ENCODE data around the gene TRAF4.
"Not testable (repeated sequence)": the region's sequence is repeated elsewhere in the genome, so short reads cannot be mapped to it uniquely, and the experiment has no call there.

Gene TRAF4

GRCh38 chr17:28749516-28750177 lies 5.8 kb downstream of the TRAF4 start:
- DNase-seq: no peak

GRCh38 chr17:28750178-28751047 lies 6.6 kb downstream of the TRAF4 start:
- DNase-seq: peak; percentile 91 to 98

GRCh38 chr17:28751600-28752366 lies 8.0 kb downstream of the TRAF4 start:
- no peak for DNase-seq

- no peak for DNase-seq
Measured at GRCh38 chr17:28755486-28755885, 11.7 kb downstream of the TRAF4 start.

GRCh38 chr17:28756049-28756804 lies 12.4 kb downstream of the TRAF4 start:
- no peak for DNase-seq

- no peak for DNase-seq
Measured at GRCh38 chr17:28758411-28759121, 14.8 kb downstream of the TRAF4 start.

GRCh38 chr17:28759256-28759865 lies 15.6 kb downstream of the TRAF4 start:
- no peak for DNase-seq

- no peak for DNase-seq
Measured at GRCh38 chr17:28760601-28761562, 17.1 kb downstream of the TRAF4 start.

GRCh38 chr17:28763137-28763799 lies 19.5 kb downstream of the TRAF4 start:
- DNase-seq: no peak

GRCh38 chr17:28763804-28764266 lies 20.0 kb downstream of the TRAF4 start:
- DNase-seq: peak; percentile 53 to 86

GRCh38 chr17:28765038-28765437 lies 21.2 kb downstream of the TRAF4 start:
- no peak for DNase-seq

GRCh38 chr17:28773736-28774135 lies 29.9 kb downstream of the TRAF4 start:
- no peak for DNase-seq

GRCh38 chr17:28774206-28774605 lies 30.4 kb downstream of the TRAF4 start:
- no peak for DNase-seq

- DNase-seq: no peak
Measured at GRCh38 chr17:28777178-28777577, 33.4 kb downstream of the TRAF4 start.

- not testable (repeated sequence) for DNase-seq
Measured at GRCh38 chr17:28779601-28780000, 35.8 kb downstream of the TRAF4 start.

GRCh38 chr17:28783161-28783560 lies 39.4 kb downstream of the TRAF4 start:
- DNase-seq: no peak

GRCh38 chr17:28788100-28788499 lies 44.3 kb downstream of the TRAF4 start:
- DNase-seq: no peak

GRCh38 chr17:28792877-28793661 lies 49.3 kb downstream of the TRAF4 start:
- DNase-seq: no peak
